Measurements from ENCODE around the gene SELL.

GRCh38 chr1:169750041-169750440 lies 38.6 kb upstream of the SELL start:
- TF ChIP-seq, protein P1, sequence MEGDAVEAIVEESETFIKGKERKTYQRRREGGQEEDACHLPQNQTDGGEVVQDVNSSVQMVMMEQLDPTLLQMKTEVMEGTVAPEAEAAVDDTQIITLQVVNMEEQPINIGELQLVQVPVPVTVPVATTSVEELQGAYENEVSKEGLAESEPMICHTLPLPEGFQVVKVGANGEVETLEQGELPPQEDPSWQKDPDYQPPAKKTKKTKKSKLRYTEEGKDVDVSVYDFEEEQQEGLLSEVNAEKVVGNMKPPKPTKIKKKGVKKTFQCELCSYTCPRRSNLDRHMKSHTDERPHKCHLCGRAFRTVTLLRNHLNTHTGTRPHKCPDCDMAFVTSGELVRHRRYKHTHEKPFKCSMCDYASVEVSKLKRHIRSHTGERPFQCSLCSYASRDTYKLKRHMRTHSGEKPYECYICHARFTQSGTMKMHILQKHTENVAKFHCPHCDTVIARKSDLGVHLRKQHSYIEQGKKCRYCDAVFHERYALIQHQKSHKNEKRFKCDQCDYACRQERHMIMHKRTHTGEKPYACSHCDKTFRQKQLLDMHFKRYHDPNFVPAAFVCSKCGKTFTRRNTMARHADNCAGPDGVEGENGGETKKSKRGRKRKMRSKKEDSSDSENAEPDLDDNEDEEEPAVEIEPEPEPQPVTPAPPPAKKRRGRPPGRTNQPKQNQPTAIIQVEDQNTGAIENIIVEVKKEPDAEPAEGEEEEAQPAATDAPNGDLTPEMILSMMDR (conservative IDR thresholded peaks at IDR 0.05; ENCODE audit: low read depth in 2 of 2) = no peak
- TF ChIP-seq EZH2phosphoT487 (IDR thresholded peaks at IDR 0.05; ENCODE audit: unreplicated experiment) (no peak), POLR2AphosphoS5 (IDR thresholded peaks at IDR 0.05; ENCODE audit: low read depth) (no peak)
- TF ChIP-seq, protein P2, sequence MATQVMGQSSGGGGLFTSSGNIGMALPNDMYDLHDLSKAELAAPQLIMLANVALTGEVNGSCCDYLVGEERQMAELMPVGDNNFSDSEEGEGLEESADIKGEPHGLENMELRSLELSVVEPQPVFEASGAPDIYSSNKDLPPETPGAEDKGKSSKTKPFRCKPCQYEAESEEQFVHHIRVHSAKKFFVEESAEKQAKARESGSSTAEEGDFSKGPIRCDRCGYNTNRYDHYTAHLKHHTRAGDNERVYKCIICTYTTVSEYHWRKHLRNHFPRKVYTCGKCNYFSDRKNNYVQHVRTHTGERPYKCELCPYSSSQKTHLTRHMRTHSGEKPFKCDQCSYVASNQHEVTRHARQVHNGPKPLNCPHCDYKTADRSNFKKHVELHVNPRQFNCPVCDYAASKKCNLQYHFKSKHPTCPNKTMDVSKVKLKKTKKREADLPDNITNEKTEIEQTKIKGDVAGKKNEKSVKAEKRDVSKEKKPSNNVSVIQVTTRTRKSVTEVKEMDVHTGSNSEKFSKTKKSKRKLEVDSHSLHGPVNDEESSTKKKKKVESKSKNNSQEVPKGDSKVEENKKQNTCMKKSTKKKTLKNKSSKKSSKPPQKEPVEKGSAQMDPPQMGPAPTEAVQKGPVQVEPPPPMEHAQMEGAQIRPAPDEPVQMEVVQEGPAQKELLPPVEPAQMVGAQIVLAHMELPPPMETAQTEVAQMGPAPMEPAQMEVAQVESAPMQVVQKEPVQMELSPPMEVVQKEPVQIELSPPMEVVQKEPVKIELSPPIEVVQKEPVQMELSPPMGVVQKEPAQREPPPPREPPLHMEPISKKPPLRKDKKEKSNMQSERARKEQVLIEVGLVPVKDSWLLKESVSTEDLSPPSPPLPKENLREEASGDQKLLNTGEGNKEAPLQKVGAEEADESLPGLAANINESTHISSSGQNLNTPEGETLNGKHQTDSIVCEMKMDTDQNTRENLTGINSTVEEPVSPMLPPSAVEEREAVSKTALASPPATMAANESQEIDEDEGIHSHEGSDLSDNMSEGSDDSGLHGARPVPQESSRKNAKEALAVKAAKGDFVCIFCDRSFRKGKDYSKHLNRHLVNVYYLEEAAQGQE (IDR thresholded peaks at IDR 0.05; ENCODE audit: unreplicated experiment) = no peak

All from GM23338 (cell line).